ENCODE results near the gene CYB5B. TPM values are rescaled to one million over a fixed set of nuclear protein-coding genes. Genes with fewer than 3 reads are reported as not detected.
A peak's percentile ranks its signal among the peaks of the same experiment; 100 is the strongest.
"Not testable (repeated sequence)": the region's sequence is repeated elsewhere in the genome, so short reads cannot be mapped to it uniquely, and the experiment has no call there.

Gene CYB5B
- total RNA-seq, 1 donor from 2014 or later = 59.8 TPM

DNA sequence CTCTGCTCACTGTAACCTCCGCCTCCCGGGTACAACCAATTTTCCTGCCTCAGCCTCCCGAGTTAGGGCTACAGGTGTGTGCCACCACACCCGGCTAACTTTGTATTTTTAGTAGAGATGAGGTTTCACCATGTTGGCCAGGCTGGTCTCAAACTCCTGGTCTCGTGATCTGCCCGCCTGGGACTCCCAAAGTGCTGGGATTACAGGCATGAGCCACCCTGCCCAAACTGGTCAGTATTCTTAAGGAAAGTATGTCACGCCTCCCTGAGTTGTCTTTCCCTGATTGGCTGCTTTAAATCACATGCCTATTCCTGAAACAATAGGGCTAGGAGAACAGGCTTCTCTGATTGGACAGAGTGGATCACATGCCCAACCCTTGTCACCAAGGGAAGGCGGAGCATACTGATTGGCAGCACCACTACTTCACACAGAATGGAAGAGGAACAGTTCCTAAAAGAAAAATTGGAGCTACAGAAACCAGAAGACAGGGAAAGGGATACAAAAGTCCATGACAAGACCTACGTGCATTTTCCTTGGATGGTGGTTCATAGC is 17.6 kb upstream of the CYB5B start:
- no peak for DNase-seq
- ATAC-seq = no peak
- intact Hi-C loops (cut with micrococcal nuclease) = loop anchor here (10.0 kb wide), 1 partner anchor 208 kb away; no protein-coding TSS in a partner anchor

DNA sequence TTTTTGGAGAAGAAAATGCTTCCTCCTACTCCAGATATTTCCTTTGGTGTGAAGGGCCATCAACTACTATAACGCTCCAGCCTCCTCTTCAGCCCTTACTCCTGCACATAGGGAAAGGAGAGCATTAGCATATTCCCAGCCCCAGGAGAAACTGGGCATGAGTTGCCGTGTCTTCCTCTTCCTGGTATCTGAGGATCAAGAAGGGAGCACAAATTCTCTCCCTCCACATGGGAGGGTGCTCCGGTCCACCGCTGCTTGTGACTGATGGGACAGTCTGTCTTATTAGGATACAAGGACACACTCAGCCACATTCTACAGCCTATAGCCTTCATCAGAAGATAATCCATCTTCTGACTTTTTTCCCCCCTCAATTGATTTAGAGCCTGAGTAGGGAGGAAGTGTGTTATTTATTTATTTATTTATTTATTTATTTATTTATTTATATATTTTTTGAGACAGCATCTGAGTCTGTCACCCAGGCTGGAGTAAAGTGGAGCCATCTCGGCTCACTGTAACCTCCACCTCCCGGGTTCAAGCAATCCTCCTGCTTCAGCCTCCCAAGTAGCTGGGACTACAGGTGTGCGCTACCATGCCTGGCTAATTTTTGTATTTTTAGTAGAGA is 16.6 kb upstream of the CYB5B start:
- intact Hi-C loops (cut with micrococcal nuclease) = loop anchor here (10.0 kb wide), 1 partner anchor 207 kb away; no protein-coding TSS in a partner anchor
- ATAC-seq (no peak), DNase-seq (no peak)

GRCh38 chr16:69408475-69408874 is 15.9 kb upstream of the CYB5B start:
- intact Hi-C loops (cut with micrococcal nuclease) = loop anchor here (10.0 kb wide), 1 partner anchor 206 kb away; no protein-coding TSS in a partner anchor
- DNase-seq = no peak
- ATAC-seq = peak; percentile 35

- ATAC-seq = no peak
- intact Hi-C loops (cut with micrococcal nuclease) = no loop called here
- DNase-seq = no peak
Observed at GRCh38 chr16:69410219-69410990, 14.0 kb upstream of the CYB5B start.

DNA sequence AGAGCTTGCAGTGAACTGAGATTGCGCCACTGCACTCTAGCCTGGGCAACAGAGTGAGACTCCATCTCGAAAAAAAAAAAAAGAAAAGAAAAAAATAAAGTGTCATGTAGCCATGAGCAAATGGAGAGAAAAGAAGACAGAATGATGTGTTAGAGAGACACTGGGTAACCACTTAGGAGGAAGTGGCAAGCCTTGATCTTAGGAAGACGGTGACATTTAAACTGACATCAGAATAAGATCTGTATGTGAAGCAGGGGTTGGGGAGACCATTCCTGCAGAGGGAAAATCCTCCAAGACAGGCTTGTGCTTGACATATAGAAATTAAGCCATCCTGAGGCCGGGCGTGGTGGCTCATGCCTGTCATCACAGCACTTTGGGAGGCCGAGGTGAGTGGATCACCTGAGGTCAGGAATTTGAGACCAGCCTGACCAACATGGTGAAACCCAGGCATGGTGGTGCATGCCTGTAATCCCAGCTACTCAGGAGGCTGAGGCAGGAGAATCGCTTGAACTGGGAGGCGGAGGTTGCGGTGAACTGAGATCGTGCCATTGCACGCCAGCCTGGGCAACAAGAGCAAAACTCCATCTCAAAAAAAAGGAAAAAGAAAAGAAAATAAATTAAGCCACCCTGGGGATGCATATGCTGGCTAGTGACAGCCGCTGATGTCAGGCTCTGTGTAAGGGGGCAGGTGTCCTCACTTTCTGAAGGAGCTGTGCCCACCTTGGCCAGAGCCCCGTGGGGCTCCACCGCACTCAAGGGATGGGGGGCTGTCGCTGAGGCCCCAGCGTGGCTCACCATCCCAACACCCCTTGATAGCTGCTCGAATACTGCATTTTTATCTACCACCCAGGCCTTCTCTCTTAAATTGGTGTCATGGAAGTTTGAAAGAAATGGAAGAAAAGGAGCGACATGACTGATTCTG is 13.1 kb upstream of the CYB5B start:
- ATAC-seq (no peak), DNase-seq (no peak)
- intact Hi-C loops (cut with micrococcal nuclease) = no loop called here

- DNase-seq = no peak
- ATAC-seq = no peak
- intact Hi-C loops (cut with micrococcal nuclease) = no loop called here
Observed at GRCh38 chr16:69412287-69412686, 12.1 kb upstream of the CYB5B start.

DNA sequence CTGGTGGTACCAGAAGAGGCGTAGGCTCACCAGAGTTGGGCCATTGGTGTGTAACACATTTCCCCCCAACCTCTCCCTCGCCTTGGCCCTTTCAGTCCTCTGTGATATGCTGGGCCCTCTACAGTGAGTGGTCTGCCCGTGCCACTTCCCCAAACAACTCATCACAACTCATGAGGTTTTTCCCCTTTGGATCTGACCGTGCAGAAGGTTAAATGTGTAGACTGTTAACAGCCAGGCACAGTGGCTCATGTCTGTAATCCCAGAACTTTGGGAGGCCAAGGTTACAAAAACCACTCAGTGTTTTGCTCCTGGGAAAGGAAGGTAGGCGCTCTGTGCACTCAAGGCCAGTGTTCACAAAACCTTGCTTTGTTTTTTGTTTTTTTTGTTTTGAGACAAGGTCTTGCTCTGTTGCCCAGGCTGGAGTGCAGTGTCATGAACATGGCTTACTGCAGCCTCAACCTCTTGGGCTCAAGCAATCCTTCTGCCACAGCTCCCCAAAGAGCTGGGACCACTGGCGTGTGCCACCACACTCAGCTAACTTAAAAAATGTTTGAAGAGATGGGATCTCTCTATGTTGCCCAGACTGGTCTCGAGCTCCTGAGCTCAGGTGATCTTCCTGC is 11.3 kb upstream of the CYB5B start:
- DNase-seq = no peak
- intact Hi-C loops (cut with micrococcal nuclease) = no loop called here

DNA sequence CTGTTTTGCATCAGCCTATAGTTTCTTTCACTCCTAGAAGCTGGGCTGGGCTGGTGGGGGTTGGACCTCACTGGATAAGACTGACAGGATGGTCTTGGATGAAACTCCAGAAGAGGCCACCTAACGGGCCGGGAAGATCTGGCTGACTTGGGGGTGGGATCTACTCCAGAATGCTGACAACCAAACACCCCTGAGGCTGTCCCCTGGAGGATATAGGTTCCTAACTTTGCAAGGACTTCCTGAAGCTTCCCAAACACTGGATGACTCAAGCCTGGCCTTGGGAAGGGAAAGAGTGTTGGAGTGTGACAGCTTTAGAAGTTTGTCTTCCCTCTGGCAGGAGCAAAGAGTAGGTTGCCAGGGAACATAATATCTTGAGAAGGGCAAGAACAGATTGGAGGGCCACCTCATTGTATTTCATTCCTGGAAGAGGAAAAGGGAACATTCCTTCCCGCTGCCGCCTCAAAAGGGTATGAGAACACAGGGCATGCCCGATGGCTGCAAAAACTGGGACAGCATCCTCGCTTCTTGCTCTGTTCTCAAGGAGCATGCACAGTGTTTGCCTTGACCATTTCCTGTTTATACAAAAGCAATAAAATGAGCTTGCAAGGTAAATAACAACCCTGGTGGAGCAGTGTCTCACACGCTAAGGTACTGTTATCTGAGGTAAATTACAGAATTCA is 6.8 kb upstream of the CYB5B start:
- intact Hi-C loops (cut with micrococcal nuclease) = no loop called here
- DNase-seq (no peak), ATAC-seq (peak; percentile 73)

More for the DNA sequence above, 11.3 kb upstream of the CYB5B start:
- no peak for ATAC-seq

DNA sequence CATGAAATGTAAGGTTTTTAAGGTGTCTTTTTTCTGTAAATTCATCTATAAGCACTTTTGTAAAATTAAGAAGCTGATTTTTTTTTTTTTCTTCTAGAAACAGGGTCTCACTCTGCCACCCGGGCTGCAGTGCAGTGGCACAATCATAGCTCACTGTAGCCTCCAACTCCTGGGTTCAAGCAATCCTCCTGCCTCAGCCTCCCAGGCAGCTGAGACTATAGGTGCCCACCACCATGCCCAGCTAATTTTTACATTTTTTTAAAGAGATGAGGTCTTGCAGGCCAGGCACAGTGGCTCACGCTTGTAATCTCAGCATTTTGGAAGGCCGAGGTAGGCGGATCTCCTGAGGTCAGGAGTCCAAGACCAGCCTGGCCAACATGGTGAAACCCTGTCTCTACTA is 4.5 kb upstream of the CYB5B start:
- intact Hi-C loops (cut with micrococcal nuclease) = no loop called here
- ATAC-seq (no peak), DNase-seq (no peak)

DNA sequence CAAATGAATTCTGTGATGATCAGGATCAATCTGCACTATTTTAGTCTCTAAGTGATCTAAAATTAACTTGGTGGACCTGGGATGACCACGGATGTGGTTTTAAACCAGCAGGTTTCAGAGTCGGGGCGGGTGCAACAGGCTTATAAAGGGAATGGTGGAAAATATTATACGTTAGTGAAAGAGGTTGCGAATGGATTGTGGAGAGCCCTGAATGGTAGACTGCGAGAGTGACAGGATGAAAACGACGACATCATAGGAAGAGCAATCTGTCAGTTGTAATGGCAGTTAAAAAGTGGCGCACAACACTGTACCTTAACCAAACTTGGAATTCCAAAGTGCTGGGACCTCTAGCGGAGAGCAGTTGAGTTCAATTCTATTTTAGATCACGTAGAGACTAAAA is 1.2 kb upstream of the CYB5B start:
- DNase-seq (no peak), ATAC-seq (no peak)
- intact Hi-C loops (cut with micrococcal nuclease) = no loop called here

DNA sequence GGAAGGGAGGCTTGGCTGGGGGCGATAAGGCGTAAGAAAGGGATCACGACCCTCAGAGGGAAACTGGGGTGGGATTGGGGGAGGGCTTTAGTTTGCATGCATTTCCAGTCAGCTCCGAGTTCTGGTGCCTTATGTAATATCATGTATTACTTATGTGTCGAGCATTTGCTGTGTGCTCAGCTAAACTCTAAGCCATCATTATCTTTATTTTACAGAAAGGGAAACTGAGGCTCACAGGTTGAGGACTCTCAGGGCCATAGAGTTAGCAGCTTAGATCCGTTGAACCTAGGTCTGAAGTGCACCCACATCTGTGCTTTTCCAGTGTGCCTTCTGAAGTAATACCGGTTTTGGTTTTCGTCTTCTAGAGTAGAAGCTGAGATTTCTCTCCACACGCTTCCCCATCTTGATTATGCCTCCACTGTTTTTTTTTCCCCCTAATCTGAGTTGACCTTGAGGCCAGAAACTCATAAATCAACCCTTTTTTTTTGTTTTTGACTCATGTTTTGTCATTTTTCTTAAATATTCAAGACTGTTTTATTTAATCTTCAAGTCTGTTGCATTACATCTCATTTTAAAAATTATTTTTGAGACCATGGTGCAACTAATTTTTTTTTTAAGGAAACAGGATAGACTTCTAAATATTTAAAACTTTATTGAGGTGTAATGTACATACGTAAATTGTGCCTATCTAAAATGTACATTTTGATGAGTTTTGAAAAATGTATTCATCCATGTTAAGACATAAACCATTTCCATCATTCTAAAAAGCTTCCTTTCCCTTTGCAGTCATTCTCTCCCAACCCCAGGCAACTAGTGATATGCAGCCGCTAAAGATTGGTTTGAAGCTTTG is 741 bp downstream of the CYB5B start:
- no peak for ATAC-seq
- intact Hi-C loops (cut with micrococcal nuclease) = no loop called here
- DNase-seq = no peak

DNA sequence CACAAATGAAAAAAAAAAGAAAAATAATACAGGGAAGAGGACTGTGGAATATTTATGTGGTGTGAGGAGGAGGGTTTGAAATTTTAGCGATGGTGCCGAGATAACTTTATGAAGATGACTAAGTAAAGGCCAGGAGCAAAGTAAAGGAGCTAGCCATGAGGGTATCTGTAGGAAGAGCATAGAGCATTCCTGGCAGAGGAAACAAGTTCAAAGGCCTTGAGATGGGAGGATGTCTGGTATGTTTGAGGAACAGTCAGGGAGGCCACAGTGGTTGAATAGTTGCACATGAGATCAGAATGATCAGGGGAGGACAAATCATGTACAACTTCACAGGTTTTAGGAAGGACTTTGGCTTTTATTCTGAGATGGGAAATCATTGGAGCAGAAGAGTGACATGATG is 4.2 kb downstream of the CYB5B start:
- no peak for ATAC-seq
- no peak for DNase-seq
- intact Hi-C loops (cut with micrococcal nuclease) = no loop called here

- ATAC-seq; DNase-seq; intact Hi-C loops (cut with micrococcal nuclease): not testable (repeated sequence)
Observed at GRCh38 chr16:69429058-69429640, 4.7 kb downstream of the CYB5B start.

DNA sequence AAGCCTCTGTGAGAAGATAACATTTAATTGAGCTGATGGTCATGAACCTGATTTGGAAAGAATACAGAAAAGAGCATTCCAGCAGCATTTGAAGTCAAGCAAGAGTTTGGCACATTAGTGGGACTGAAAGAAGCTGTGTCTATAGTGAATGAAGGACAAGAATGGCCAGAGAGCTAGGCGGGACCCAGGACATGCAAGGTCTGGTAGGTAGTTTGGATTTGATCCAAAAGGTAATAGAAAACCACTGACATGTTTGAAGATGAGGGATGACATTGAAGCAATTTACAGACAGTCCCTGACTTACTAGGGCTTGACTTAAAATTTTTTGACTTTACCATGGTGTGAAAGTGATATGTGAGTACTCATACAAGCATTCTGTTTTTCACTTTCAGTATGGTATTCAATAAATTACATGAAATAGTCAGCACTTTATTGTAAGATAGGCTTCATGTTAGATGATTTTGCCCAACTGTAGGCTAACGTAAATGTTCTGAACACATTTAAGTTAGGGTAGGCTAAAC is 7.6 kb downstream of the CYB5B start:
- intact Hi-C loops (cut with micrococcal nuclease) = no loop called here
- no peak for ATAC-seq
- no peak for DNase-seq

DNA sequence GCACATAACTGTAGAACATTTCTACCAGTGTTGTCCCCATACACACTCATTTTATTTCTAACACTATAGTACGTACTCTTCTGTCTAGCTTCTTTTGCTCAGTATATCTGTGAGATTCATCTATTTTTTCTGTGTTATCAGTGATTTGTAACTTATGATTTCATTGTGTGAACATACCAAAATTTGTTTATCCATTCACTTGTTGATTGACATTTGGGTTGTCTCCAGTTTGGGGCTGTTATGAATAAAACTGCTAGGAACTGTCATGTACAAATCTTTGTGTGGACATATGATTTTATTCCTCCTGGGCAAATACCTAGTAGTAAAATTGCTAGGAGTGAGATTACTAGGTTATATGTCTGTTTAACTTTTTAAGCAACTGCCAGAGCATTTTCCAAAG is 9.6 kb downstream of the CYB5B start:
- intact Hi-C loops (cut with micrococcal nuclease) = no loop called here
- ATAC-seq = no peak
- no peak for DNase-seq

GRCh38 chr16:69435977-69436820 is 11.8 kb downstream of the CYB5B start:
- no peak for ATAC-seq

More at GRCh38 chr16:69435977-69436820, 11.8 kb downstream of the CYB5B start:
- intact Hi-C loops (cut with micrococcal nuclease) = no loop called here
- DNase-seq = no peak
